HCT116 (cell line): ENCODE data around the gene ST7. TPM values are rescaled to one million over a fixed set of nuclear protein-coding genes. Genes with fewer than 3 reads are reported as not detected.
"Not testable (repeated sequence)": the region's sequence is repeated elsewhere in the genome, so short reads cannot be mapped to it uniquely, and the experiment has no call there.

ENCODE experiments used
- ATAC-seq: fragments of 200-7000 bp; cut with Tn5 transposase; 2 replicates; pipeline ENCODE4 v1.9.1; 2020; ENCODE audit warnings: mild to moderate bottlenecking, moderate library complexity
- BruUV-seq: library from RNA; stranded (reverse); fragments of 400-500 nt; replicated peaks from 2 replicates; lab custom pipeline; 2021; lab: Mats Ljungman, UMichigan
- CTCF ChIA-PET: fragments of 300-600 bp; sonication (Branson Sonifier 250); formaldehyde crosslinking; loops from one replicate; lab custom pipeline; 2021; ENCODE audit warnings: antibody characterized with exemption; lab: Charles Lee
- POLR2A ChIA-PET: fragments of 300-600, 350-600 bp; sonication (Branson Sonifier 250); formaldehyde crosslinking; loops from one replicate; lab custom pipeline; 2021; ENCODE audit warnings: antibody characterized with exemption; lab: Charles Lee
- RAD21 ChIA-PET, 2 experiments: fragments of 300-600 bp; sonication (Branson Sonifier 250); formaldehyde crosslinking; loops; one replicate each; lab custom pipeline; 2023; ENCODE audit warnings: low total read pairs in 2 of 2; ENCODE audit not compliant: uncharacterized antibody in 2 of 2, unreplicated experiment in 2 of 2, low non-redundant PET in 1 of 2; lab: Charles Lee
- DNase-seq: peaks from one replicate; pipeline ENCODE4 v3.0.0-alpha.2; 2010; ENCODE audit warnings: low read depth, low spot score
- H2AFZ ChIP-seq: fragments of 200-600 bp; shearing (Covaris generic), sonication (generic); 2 replicates; pipeline ENCODE4 v1.6.1; 2017; ENCODE audit warnings: low read depth, mixed run types, mixed read lengths, antibody characterized with exemption, low read length; ENCODE audit not compliant: poor library complexity, severe bottlenecking
- H3K27ac ChIP-seq: 2 replicates; pipeline ENCODE4 v1.5.1; 2012; ENCODE audit warnings: low read depth, low read length
- H3K27me3 ChIP-seq: fragments of 200-600 bp; sonication (generic); 2 replicates; pipeline ENCODE4 v1.6.1; 2016; ENCODE audit warnings: mixed run types, low read length, mixed read lengths; ENCODE audit not compliant: insufficient read depth
- H3K36me3 ChIP-seq, 2 experiments: fragments of 200-500 bp in 1 of 2; fragments of 200-600 bp in 1 of 2; sonication (Bioruptor generic) in 1 of 2; sonication (generic) in 1 of 2; 2 replicates each; pipeline versions ENCODE4 v1.5.1 to v1.6.1; 2014 to 2016; ENCODE audit warnings: low read length in 2 of 2, inconsistent platforms in 1 of 2, mixed read lengths in 1 of 2, mixed run types in 1 of 2; ENCODE audit not compliant: insufficient read depth in 2 of 2, control insufficient read depth in 1 of 2
- H3K4me1 ChIP-seq, 2 experiments: fragments of 200-600 bp in 1 of 2; sonication (generic) in 1 of 2; 2 replicates each; pipeline versions ENCODE4 v1.5.1 to v1.6.1; 2012 to 2017; ENCODE audit warnings: low read length in 2 of 2, inconsistent platforms in 1 of 2, mild to moderate bottlenecking in 1 of 2, mixed read lengths in 1 of 2, mixed run types in 1 of 2, moderate library complexity in 1 of 2; ENCODE audit not compliant: insufficient read depth in 2 of 2, control insufficient read depth in 1 of 2
- H3K4me2 ChIP-seq: fragments of 200-600 bp; sonication (generic); 2 replicates; pipeline ENCODE4 v1.6.1; 2017; ENCODE audit warnings: mixed run types, low read length, mixed read lengths
- H3K4me3 ChIP-seq, 2 experiments: fragments of 200-600 bp in 1 of 2; sonication (generic) in 1 of 2; replicated peaks in 1 of 2; 2 replicates each; pipeline ENCODE4 v1.5.1; 2011 to 2016; ENCODE audit warnings: low read length in 2 of 2, control low read depth in 1 of 2, low read depth in 1 of 2, mild to moderate bottlenecking in 1 of 2, mixed read lengths in 1 of 2, mixed run types in 1 of 2
- H3K79me2 ChIP-seq: fragments of 200-600 bp; sonication (generic); 2 replicates; pipeline ENCODE4 v1.6.1; 2017; ENCODE audit warnings: mild to moderate bottlenecking, mixed run types, low read length, moderate library complexity, mixed read lengths; ENCODE audit not compliant: insufficient read depth
- H3K9ac ChIP-seq: fragments of 200-600 bp; sonication (generic); 2 replicates; pipeline ENCODE4 v1.6.1; 2016; ENCODE audit warnings: low read length, mixed read lengths
- H3K9me2 ChIP-seq: fragments of 200-600 bp; sonication (generic), shearing (Covaris generic); 2 replicates; pipeline ENCODE4 v1.6.1; 2017; ENCODE audit warnings: mixed run types, mild to moderate bottlenecking, moderate library complexity; ENCODE audit not compliant: insufficient read depth
- H3K9me3 ChIP-seq, 2 experiments: fragments of 200-500 bp in 1 of 2; fragments of 200-600 bp in 1 of 2; sonication (Bioruptor generic) in 1 of 2; sonication (generic) in 1 of 2; 2 replicates each; pipeline ENCODE4 v1.6.1; 2014 to 2017; ENCODE audit warnings: low read length in 2 of 2, mixed read lengths in 2 of 2, inconsistent platforms in 1 of 2, low read depth in 1 of 2, mild to moderate bottlenecking in 1 of 2, mixed run types in 1 of 2, moderate library complexity in 1 of 2; ENCODE audit not compliant: control insufficient read depth in 1 of 2, insufficient read depth in 1 of 2
- H4K20me1 ChIP-seq: fragments of 200-600 bp; sonication (generic), shearing (Covaris generic); 2 replicates; pipeline ENCODE4 v1.6.1; 2017; ENCODE audit warnings: mixed run types, mild to moderate bottlenecking, moderate library complexity; ENCODE audit not compliant: insufficient read depth
- CEBPB ChIP-seq: IDR thresholded peaks from 2 replicates; pipeline ENCODE4 v1.6.1; 2012; ENCODE audit warnings: low read depth
- EGR1 ChIP-seq: IDR thresholded peaks from 2 replicates; pipeline ENCODE4 v1.6.1; 2012; ENCODE audit warnings: low read depth
- ELF1 ChIP-seq: IDR thresholded peaks from 2 replicates; pipeline ENCODE4 v1.6.1; 2012; ENCODE audit warnings: low read depth, borderline replicate concordance
- EZH2 ChIP-seq: fragments of 200-600 bp; sonication (generic); IDR thresholded peaks from 2 replicates; pipeline ENCODE4 v1.6.1; 2017; ENCODE audit warnings: antibody characterized with exemption, mixed run types
- FOSL1 ChIP-seq: IDR thresholded peaks from 2 replicates; pipeline ENCODE4 v1.6.1; 2012; ENCODE audit warnings: low read depth
- JUND ChIP-seq: IDR thresholded peaks from 2 replicates; pipeline ENCODE4 v1.6.1; 2012
- POLR2AphosphoS5 ChIP-seq: IDR thresholded peaks from 2 replicates; pipeline ENCODE4 v1.6.1; 2011; ENCODE audit warnings: mild to moderate bottlenecking, low read depth, low read length, moderate library complexity
- RAD21 ChIP-seq: IDR thresholded peaks from 2 replicates; pipeline ENCODE4 v1.6.1; 2012; ENCODE audit warnings: low read depth, mild to moderate bottlenecking
- ZFX ChIP-seq: fragments of 450-650 bp; IDR thresholded peaks from 2 replicates; pipeline ENCODE4 v1.6.1; 2017
- intact Hi-C: fragments of 100-400 bp; cut with micrococcal nuclease; formaldehyde crosslinking; loops from 2 replicates; pipeline ENCODE4 v1.10.0; 2022
- total RNA-seq: library from RNA; stranded (reverse); gene quantifications from one replicate; pipeline ENCODE4 v1.2.1, GENCODE V29; 2021; ENCODE audit not compliant: unreplicated experiment
- TF ChIP-seq, protein P1 (sequence below), 3 experiments: fragments of 200-600 bp in 1 of 3; sonication (generic) in 1 of 3; IDR thresholded peaks in 2 of 3; conservative IDR thresholded peaks in 1 of 3; 2 replicates each; pipeline ENCODE4 v1.5.1; 2012 to 2017; ENCODE audit warnings: low read depth in 2 of 3, low read length in 2 of 3, antibody characterized with exemption in 1 of 3, borderline replicate concordance in 1 of 3, control low read depth in 1 of 3, mild to moderate bottlenecking in 1 of 3, mixed read lengths in 1 of 3, mixed run types in 1 of 3, moderate library complexity in 1 of 3; ENCODE audit not compliant: insufficient read depth in 1 of 3
- TF ChIP-seq, protein P2 (sequence below): IDR thresholded peaks from 2 replicates; pipeline ENCODE4 v1.6.1; 2012; ENCODE audit warnings: low read depth

ST7 gene
- total RNA-seq, 1 experiment from 2014 or later: 12.6 TPM

DNA sequence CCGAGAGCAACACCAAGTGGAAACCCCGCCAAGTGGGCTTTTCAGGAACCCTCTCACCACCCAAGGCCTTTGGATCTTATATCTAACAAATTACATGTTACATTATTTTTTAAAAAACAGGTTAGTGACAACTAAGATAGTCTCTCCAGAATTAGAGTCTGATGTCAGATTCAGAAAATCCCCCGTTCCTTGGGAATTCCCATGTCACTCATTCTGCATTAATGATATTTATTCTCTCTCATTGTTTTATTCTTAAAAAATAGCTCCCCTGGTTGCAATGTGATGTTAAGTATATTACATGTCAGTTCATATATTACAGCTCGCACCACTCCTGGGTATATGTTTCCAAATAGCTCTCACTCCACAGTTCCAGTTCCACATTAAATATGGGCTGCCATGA, 287.8 kb downstream of the ST7 start:
- Histone ChIP-seq H3K4me3 (no peak overlapping the region), H3K27me3 (no peaks in the 10 kb centered on the region), H3K27ac (no peak overlapping the region), H3K36me3 (no peaks in the 10 kb centered on the region), H3K4me2 (no peak overlapping the region), H3K9me2 (no peaks in the 10 kb centered on the region), H4K20me1 (no peaks in the 10 kb centered on the region), H3K4me1 (no peaks in the 10 kb centered on the region), H2AFZ (no peak overlapping the region), H3K9me3 (no peaks in the 10 kb centered on the region), H3K9ac (no peak overlapping the region), H3K79me2 (no peaks in the 10 kb centered on the region)
- TF ChIP-seq, protein P1, sequence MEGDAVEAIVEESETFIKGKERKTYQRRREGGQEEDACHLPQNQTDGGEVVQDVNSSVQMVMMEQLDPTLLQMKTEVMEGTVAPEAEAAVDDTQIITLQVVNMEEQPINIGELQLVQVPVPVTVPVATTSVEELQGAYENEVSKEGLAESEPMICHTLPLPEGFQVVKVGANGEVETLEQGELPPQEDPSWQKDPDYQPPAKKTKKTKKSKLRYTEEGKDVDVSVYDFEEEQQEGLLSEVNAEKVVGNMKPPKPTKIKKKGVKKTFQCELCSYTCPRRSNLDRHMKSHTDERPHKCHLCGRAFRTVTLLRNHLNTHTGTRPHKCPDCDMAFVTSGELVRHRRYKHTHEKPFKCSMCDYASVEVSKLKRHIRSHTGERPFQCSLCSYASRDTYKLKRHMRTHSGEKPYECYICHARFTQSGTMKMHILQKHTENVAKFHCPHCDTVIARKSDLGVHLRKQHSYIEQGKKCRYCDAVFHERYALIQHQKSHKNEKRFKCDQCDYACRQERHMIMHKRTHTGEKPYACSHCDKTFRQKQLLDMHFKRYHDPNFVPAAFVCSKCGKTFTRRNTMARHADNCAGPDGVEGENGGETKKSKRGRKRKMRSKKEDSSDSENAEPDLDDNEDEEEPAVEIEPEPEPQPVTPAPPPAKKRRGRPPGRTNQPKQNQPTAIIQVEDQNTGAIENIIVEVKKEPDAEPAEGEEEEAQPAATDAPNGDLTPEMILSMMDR (IDR thresholded peaks at IDR 0.05 in 2 of 3, conservative IDR thresholded peaks at IDR 0.05 in 1 of 3; ENCODE audit: borderline replicate concordance in 1 of 3, insufficient read depth in 1 of 3, low read depth in 2 of 3, low read length in 2 of 3): no peak
- TF ChIP-seq POLR2AphosphoS5 (no peak), ZFX (no peak), RAD21 (no peak)
- BruUV-seq: no TSS peak
- ChIA-PET RAD21 (no interaction called here), POLR2A (no interaction called here), CTCF (no interaction called here)
- DNase-seq (no peak), ATAC-seq (no peak)
- intact Hi-C loops: no loop called here

DNA sequence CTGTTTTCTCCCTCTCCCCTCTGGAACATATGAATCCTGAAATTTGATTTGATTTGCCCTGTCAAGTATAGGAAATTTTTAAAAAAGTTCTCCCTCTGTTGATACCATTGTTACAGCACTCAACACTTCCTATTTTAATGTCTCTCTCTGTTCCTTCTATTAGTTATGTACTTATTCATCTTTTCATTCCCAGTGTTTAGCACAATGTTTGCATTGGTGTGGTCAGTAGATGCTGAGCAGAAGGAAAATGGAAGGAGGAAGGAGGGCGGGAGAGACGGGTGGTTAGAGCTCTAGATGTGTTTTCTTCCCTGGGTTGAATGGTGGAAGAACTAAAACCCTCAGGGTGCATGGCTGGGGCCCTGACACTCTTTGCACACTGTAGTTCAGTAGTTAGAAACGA, 290.1 kb downstream of the ST7 start:
- ChIA-PET RAD21 (no interaction called here), CTCF (no interaction called here), POLR2A (no interaction called here)
- Histone ChIP-seq H3K36me3 (no peaks in the 10 kb centered on the region), H3K79me2 (no peaks in the 10 kb centered on the region), H3K9me2 (no peaks in the 10 kb centered on the region), H2AFZ (no peak overlapping the region), H3K4me3 (no peak overlapping the region), H3K27me3 (no peaks in the 10 kb centered on the region), H3K9me3 (no peaks in the 10 kb centered on the region), H3K9ac (no peak overlapping the region), H3K4me1 (no peaks in the 10 kb centered on the region), H4K20me1 (no peaks in the 10 kb centered on the region), H3K4me2 (no peak overlapping the region)
- DNase-seq (no peak), ATAC-seq (no peak)
- BruUV-seq: no TSS peak
- TF ChIP-seq CEBPB (no peak), ELF1 (no peak), FOSL1 (no peak), JUND (no peak), EZH2 (no peak), EGR1 (no peak)
- TF ChIP-seq, protein P2, sequence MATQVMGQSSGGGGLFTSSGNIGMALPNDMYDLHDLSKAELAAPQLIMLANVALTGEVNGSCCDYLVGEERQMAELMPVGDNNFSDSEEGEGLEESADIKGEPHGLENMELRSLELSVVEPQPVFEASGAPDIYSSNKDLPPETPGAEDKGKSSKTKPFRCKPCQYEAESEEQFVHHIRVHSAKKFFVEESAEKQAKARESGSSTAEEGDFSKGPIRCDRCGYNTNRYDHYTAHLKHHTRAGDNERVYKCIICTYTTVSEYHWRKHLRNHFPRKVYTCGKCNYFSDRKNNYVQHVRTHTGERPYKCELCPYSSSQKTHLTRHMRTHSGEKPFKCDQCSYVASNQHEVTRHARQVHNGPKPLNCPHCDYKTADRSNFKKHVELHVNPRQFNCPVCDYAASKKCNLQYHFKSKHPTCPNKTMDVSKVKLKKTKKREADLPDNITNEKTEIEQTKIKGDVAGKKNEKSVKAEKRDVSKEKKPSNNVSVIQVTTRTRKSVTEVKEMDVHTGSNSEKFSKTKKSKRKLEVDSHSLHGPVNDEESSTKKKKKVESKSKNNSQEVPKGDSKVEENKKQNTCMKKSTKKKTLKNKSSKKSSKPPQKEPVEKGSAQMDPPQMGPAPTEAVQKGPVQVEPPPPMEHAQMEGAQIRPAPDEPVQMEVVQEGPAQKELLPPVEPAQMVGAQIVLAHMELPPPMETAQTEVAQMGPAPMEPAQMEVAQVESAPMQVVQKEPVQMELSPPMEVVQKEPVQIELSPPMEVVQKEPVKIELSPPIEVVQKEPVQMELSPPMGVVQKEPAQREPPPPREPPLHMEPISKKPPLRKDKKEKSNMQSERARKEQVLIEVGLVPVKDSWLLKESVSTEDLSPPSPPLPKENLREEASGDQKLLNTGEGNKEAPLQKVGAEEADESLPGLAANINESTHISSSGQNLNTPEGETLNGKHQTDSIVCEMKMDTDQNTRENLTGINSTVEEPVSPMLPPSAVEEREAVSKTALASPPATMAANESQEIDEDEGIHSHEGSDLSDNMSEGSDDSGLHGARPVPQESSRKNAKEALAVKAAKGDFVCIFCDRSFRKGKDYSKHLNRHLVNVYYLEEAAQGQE: no peak
- TF ChIP-seq, all 23 proteins: peak for 0
- intact Hi-C loops: no loop called here
- H3K27ac ChIP-seq: no peak overlapping the region

DNA sequence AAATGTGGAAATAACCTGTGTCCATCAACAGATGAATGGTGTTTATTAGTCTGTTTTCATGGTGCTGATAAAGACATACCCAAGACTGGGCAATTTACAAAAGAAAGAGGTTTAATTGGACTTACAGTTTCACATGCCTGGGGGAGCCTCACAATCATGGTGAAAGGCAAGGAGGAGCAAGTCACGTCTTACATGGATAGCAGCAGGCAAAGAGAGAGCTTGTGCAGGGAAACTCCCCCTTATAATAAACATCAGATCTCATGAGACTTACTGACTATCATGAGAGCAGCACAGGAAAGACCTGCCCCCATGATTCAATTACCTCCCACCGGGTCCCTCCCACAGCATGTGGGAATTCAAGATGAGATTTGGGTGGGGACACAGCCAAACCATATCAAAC, 292.4 kb downstream of the ST7 start:
- H2AFZ ChIP-seq, CTCF ChIA-PET, intact Hi-C loops, H3K4me1 ChIP-seq, H3K9ac ChIP-seq, H3K79me2 ChIP-seq, H3K4me3 ChIP-seq, H3K4me2 ChIP-seq, H3K9me3 ChIP-seq, RAD21 ChIA-PET, H3K36me3 ChIP-seq, H3K9me2 ChIP-seq, ATAC-seq, H4K20me1 ChIP-seq, POLR2A ChIA-PET, H3K27me3 ChIP-seq, DNase-seq, H3K27ac ChIP-seq, BruUV-seq: not testable (repeated sequence)
